ENCODE data around the gene GABPB1. TPM values are rescaled to one million over a fixed set of nuclear protein-coding genes. Genes with fewer than 3 reads are reported as not detected.

GABPB1 gene
- total RNA-seq, 1 donor from 2014 or later: 85.0 TPM

DNA sequence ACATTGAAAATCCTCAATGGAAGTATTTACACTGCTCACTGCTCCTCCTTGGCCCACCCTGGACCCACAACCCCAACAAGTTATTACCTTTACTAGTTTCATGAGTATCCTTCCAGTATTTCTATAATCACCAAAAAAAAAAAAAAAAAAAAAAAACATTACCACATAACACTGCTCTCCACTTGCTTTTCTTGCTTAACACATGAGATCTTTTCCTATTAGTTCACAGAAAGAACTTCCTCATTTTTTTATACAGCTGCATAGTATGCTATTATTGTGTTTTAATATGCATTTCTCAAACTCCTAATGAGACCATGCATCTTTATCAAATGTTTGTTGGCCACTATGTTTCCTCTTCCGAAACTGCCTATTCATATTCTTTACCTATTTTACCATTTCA is 14.6 kb downstream of the GABPB1 start:
- TF ChIP-seq, protein P1, sequence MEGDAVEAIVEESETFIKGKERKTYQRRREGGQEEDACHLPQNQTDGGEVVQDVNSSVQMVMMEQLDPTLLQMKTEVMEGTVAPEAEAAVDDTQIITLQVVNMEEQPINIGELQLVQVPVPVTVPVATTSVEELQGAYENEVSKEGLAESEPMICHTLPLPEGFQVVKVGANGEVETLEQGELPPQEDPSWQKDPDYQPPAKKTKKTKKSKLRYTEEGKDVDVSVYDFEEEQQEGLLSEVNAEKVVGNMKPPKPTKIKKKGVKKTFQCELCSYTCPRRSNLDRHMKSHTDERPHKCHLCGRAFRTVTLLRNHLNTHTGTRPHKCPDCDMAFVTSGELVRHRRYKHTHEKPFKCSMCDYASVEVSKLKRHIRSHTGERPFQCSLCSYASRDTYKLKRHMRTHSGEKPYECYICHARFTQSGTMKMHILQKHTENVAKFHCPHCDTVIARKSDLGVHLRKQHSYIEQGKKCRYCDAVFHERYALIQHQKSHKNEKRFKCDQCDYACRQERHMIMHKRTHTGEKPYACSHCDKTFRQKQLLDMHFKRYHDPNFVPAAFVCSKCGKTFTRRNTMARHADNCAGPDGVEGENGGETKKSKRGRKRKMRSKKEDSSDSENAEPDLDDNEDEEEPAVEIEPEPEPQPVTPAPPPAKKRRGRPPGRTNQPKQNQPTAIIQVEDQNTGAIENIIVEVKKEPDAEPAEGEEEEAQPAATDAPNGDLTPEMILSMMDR (IDR thresholded peaks at IDR 0.05; ENCODE audit: insufficient read depth, low read length, severe bottlenecking): no peak
- Histone ChIP-seq H3K27me3 (ENCODE audit: control insufficient read depth, insufficient read depth, low read length) (no peaks in the 10 kb centered on the region), H3K4me3 (ENCODE audit: low read depth, low read length) (no peak overlapping the region), H3K36me3 (ENCODE audit: control insufficient read depth, insufficient read depth, low read length) (no peaks in the 10 kb centered on the region)
- no peak for FAIRE-seq
- DNase-seq (ENCODE audit: low read depth): no peak

DNA sequence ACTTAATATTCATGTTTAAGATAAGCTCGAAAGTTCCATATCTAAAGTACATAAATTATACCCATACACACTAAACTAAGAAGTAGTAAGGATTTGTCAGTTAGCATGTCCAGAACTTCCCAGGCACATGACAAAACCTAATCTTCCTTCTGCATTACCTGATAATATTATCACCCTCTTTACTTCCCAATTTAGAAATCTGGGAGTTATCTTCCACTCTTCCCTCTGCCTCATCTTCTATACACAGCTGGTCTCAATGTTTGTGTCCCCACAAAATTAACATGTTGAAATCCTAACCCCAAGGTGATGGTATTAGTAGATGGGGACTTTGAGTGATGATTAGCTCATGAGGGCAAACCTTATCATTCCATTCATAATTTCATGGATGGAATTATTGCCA is 15.3 kb downstream of the GABPB1 start:
- TF ChIP-seq, protein P1 (IDR thresholded peaks at IDR 0.05; ENCODE audit: insufficient read depth, low read length, severe bottlenecking): no peak

DNA sequence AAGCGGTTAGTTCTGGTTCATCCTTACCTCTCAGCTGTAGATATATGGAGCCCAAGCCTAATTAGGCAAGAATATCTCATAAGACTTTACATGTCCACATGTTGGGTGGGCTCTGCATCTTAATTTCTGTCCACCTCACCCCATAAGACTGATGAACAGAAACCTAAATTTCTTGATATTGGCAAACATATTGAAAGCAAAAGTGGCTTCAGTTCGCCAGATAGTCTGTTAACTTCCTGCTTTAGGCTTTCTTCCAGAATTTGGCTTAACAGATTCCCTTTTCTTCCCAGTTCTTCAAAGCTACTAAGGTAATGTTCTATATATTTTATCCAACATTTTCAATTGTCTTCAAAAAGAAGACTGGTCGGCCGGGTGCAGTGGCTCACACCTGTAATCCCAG is 19.7 kb downstream of the GABPB1 start:
- H3K27me3 ChIP-seq (ENCODE audit: control insufficient read depth, insufficient read depth, low read length): no peaks in the 10 kb centered on the region
- no peaks in the 10 kb centered on the region for H3K36me3 ChIP-seq (ENCODE audit: control insufficient read depth, insufficient read depth, low read length)
- H3K4me3 ChIP-seq (ENCODE audit: low read depth, low read length): no peak overlapping the region
- DNase-seq (ENCODE audit: low read depth) (no peak), FAIRE-seq (no peak)
- TF ChIP-seq, protein P1 (IDR thresholded peaks at IDR 0.05; ENCODE audit: insufficient read depth, low read length, severe bottlenecking): no peak

More for the DNA sequence above, 15.3 kb downstream of the GABPB1 start:
- Histone ChIP-seq H3K4me3 (ENCODE audit: low read depth, low read length) (no peak overlapping the region), H3K27me3 (ENCODE audit: control insufficient read depth, insufficient read depth, low read length) (no peaks in the 10 kb centered on the region), H3K36me3 (ENCODE audit: control insufficient read depth, insufficient read depth, low read length) (no peaks in the 10 kb centered on the region)
- FAIRE-seq (no peak), DNase-seq (ENCODE audit: low read depth) (no peak)

DNA sequence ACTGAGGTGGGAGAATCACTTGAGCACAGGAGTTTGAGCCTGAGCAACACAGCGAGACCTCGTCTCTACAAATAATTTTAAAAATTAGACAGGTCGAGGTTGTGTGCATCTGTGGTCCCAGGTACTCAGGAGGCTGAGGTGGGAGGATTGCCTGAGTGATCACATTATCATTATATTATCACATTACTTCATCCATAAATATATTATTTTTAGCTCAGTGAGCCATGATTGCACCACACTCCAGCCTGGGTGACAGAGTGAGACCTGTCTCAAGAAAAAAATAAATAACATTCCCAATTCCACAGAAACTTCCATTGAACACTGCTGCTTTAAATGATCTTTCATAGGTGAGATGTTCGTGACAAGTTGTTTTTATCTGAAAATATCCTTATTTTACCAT is 21.8 kb downstream of the GABPB1 start:
- H3K36me3 ChIP-seq (ENCODE audit: control insufficient read depth, insufficient read depth, low read length): no peaks in the 10 kb centered on the region
- DNase-seq (ENCODE audit: low read depth) (no peak), FAIRE-seq (no peak)
- TF ChIP-seq, protein P1 (IDR thresholded peaks at IDR 0.05; ENCODE audit: insufficient read depth, low read length, severe bottlenecking): no peak
- H3K27me3 ChIP-seq (ENCODE audit: control insufficient read depth, insufficient read depth, low read length): no peaks in the 10 kb centered on the region
- no peak overlapping the region for H3K4me3 ChIP-seq (ENCODE audit: low read depth, low read length)

DNA sequence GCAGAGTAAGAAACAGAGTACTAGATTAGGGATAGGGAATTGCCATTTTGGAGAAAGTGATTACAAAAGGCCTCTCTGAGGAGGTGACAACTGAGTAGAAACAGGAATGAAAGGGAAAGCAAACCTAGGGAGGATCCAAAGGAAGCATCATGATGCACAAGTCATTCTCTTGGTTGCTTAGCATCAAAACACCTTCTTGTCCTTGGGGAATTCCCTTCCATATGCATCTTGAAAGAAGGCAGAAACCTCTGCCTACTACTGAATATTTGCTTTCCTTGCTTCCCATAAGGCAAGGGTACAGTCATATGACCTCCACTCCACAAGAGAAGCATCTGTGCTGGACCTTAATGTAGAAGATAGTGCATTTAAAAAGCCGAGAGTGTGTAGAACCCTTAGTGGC is 24.1 kb downstream of the GABPB1 start:
- FAIRE-seq (no peak), DNase-seq (ENCODE audit: low read depth) (no peak)
- no peak overlapping the region for H3K4me3 ChIP-seq (ENCODE audit: low read depth, low read length)
- H3K27me3 ChIP-seq (ENCODE audit: control insufficient read depth, insufficient read depth, low read length): no peaks in the 10 kb centered on the region
- TF ChIP-seq, protein P1 (IDR thresholded peaks at IDR 0.05; ENCODE audit: insufficient read depth, low read length, severe bottlenecking): no peak
- H3K36me3 ChIP-seq (ENCODE audit: control insufficient read depth, insufficient read depth, low read length): no peaks in the 10 kb centered on the region

DNA sequence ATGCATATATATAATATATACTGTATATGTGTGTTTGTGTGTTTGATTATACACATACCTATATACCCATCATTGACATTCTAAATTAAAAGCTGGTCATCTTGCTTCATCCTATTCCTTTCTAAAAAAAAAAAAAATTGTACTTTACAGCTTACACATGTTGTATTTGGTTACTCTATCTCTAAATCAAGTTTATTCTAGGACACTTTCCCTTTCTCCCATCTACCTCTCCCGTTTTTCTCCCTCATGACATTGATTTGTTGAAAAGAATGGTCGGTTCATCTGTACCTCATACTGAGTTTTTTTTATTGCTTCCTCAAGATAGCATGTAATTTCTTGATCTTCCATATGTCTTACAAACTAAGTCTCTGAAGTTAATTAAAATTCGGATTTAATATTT is 26.9 kb downstream of the GABPB1 start:
- no peak overlapping the region for H3K4me3 ChIP-seq (ENCODE audit: low read depth, low read length)
- FAIRE-seq: no peak
- TF ChIP-seq, protein P1 (IDR thresholded peaks at IDR 0.05; ENCODE audit: insufficient read depth, low read length, severe bottlenecking): no peak

More for the DNA sequence above, 26.9 kb downstream of the GABPB1 start:
- Histone ChIP-seq H3K36me3 (ENCODE audit: control insufficient read depth, insufficient read depth, low read length) (no peaks in the 10 kb centered on the region), H3K27me3 (ENCODE audit: control insufficient read depth, insufficient read depth, low read length) (no peaks in the 10 kb centered on the region)
- no peak for DNase-seq (ENCODE audit: low read depth)
